SK-N-SH (cell line): Measurements from ENCODE around the gene GPR173. TPM values are rescaled to one million over a fixed set of nuclear protein-coding genes. Genes with fewer than 3 reads are reported as not detected.

ENCODE experiments used
- CTCF ChIA-PET: fragments of 300-600, 350-600 bp; formaldehyde crosslinking; extraction: SDS; loops from one replicate; lab custom pipeline; 2021; lab: Yijun Ruan, JAX
- POLR2A ChIA-PET: fragments of 350-600 bp; sonication (Branson Sonifier 250); formaldehyde crosslinking; extraction: SDS; loops from one replicate; lab custom pipeline; 2020; ENCODE audit warnings: antibody characterized with exemption, inconsistent platforms; lab: Yijun Ruan, JAX
- DNase-seq: peaks from one replicate; pipeline ENCODE4 v3.0.0; 2012
- H2AFZ ChIP-seq: fragments of 200-600 bp; sonication (generic); 2 replicates; pipeline ENCODE4 v1.8.1; 2016; ENCODE audit warnings: antibody characterized with exemption, mild to moderate bottlenecking, low read depth
- H3F3A ChIP-seq: fragments of 200-600 bp; sonication (generic); replicated peaks from 2 replicates; pipeline ENCODE3; 2016; ENCODE audit warnings: antibody characterized with exemption, mild to moderate bottlenecking; ENCODE audit not compliant: insufficient read depth
- H3K27ac ChIP-seq, 2 experiments: fragments of 200-500 bp in 1 of 2; fragments of 200-600 bp in 1 of 2; sonication (Bioruptor generic) in 1 of 2; sonication (generic), shearing (Covaris generic) in 1 of 2; 2 replicates each; pipeline versions ENCODE4 v1.5.1 to v1.6.1; 2014 to 2016; ENCODE audit warnings: low read depth in 2 of 2, inconsistent platforms in 1 of 2, low read length in 1 of 2, mild to moderate bottlenecking in 1 of 2, mixed read lengths in 1 of 2
- H3K27me3 ChIP-seq: fragments of 200-600 bp; sonication (generic), shearing (Covaris generic); 2 replicates; pipeline ENCODE4 v1.6.1; 2016; ENCODE audit warnings: mixed run types; ENCODE audit not compliant: insufficient read depth
- H3K36me3 ChIP-seq, 2 experiments: fragments of 200-500 bp in 1 of 2; fragments of 200-600 bp in 1 of 2; sonication (Bioruptor generic) in 1 of 2; sonication (generic) in 1 of 2; replicated peaks in 1 of 2; 2 replicates each; pipeline versions ENCODE3 to v1.5.1; 2014 to 2016; ENCODE audit warnings: low read length in 1 of 2, mild to moderate bottlenecking in 1 of 2; ENCODE audit not compliant: insufficient read depth in 2 of 2, control insufficient read depth in 1 of 2
- H3K4me1 ChIP-seq, 2 experiments: fragments of 200-500 bp in 1 of 2; fragments of 200-600 bp in 1 of 2; sonication (Bioruptor generic) in 1 of 2; sonication (generic), shearing (Covaris generic) in 1 of 2; 2 replicates each; pipeline versions ENCODE4 v1.5.1 to v1.6.1; 2014 to 2016; ENCODE audit warnings: low read depth in 1 of 2, low read length in 1 of 2, mixed run types in 1 of 2; ENCODE audit not compliant: insufficient read depth in 2 of 2, control insufficient read depth in 1 of 2
- H3K4me2 ChIP-seq: fragments of 200-600 bp; sonication (generic), shearing (Covaris generic); 2 replicates; pipeline ENCODE4 v1.6.1; 2017; ENCODE audit warnings: mixed run types
- H3K4me3 ChIP-seq, 2 experiments: fragments of 200-500 bp in 1 of 2; fragments of 200-600 bp in 1 of 2; sonication (Bioruptor generic) in 1 of 2; sonication (generic), shearing (Covaris generic) in 1 of 2; 2 replicates each; pipeline versions ENCODE4 v1.5.1 to v1.8.1; 2014 to 2016; ENCODE audit warnings: low read depth in 2 of 2, inconsistent platforms in 1 of 2, low read length in 1 of 2, mild to moderate bottlenecking in 1 of 2, mixed read lengths in 1 of 2, moderate library complexity in 1 of 2
- H3K79me2 ChIP-seq: fragments of 200-600 bp; sonication (generic); 2 replicates; pipeline ENCODE4 v1.8.1; 2017; ENCODE audit warnings: mild to moderate bottlenecking; ENCODE audit not compliant: insufficient read depth
- H3K9ac ChIP-seq: fragments of 200-600 bp; sonication (generic); 2 replicates; pipeline ENCODE4 v1.6.1; 2017; ENCODE audit warnings: mixed run types
- H3K9me2 ChIP-seq: fragments of 200-600 bp; sonication (generic); 2 replicates; pipeline ENCODE4 v1.6.1; 2017; ENCODE audit warnings: mixed run types
- H3K9me3 ChIP-seq: fragments of 200-600 bp; sonication (generic); 2 replicates; pipeline ENCODE4 v1.6.1; 2017; ENCODE audit warnings: mixed run types, mild to moderate bottlenecking, moderate library complexity
- H4K20me1 ChIP-seq: fragments of 200-600 bp; sonication (generic); 2 replicates; pipeline ENCODE4 v1.6.1; 2017; ENCODE audit warnings: mild to moderate bottlenecking, mixed run types; ENCODE audit not compliant: insufficient read depth
- ELF1 ChIP-seq: IDR thresholded peaks from 2 replicates; pipeline ENCODE4 v1.4.0; 2012
- JUND ChIP-seq: IDR thresholded peaks from 2 replicates; pipeline ENCODE4 v1.4.0; 2012
- MXI1 ChIP-seq: IDR thresholded peaks from 2 replicates; pipeline ENCODE4 v1.6.1; 2012; ENCODE audit warnings: mild to moderate bottlenecking, low read depth, low read length, improper control_type of control experiment
- NFIC ChIP-seq: IDR thresholded peaks from 2 replicates; pipeline ENCODE4 v1.4.0; 2012; ENCODE audit warnings: borderline replicate concordance
- RAD21 ChIP-seq: IDR thresholded peaks from 2 replicates; pipeline ENCODE4 v1.6.1; 2012; ENCODE audit warnings: mild to moderate bottlenecking, low read length
- RXRA ChIP-seq: IDR thresholded peaks from 2 replicates; pipeline ENCODE4 v1.4.0; 2012; ENCODE audit warnings: low read depth, mild to moderate bottlenecking, borderline replicate concordance
- SIN3A ChIP-seq: IDR thresholded peaks from 2 replicates; pipeline ENCODE4 v1.6.1; 2012; ENCODE audit warnings: low read depth, mild to moderate bottlenecking, low read length, moderate library complexity, borderline replicate concordance
- SMC3 ChIP-seq: IDR thresholded peaks from 2 replicates; pipeline ENCODE4 v1.6.1; 2012; ENCODE audit warnings: low read depth, low read length, improper control_type of control experiment
- WGBS: methylation state at CpG from one replicate; pipeline ENCODE4 v1.1.6; 2017; ENCODE audit warnings: low lambda C conversion rate; 5-methylcytosine and 5-hydroxymethylcytosine counted together
- polyA plus RNA-seq, 3 experiments: library from polyadenylated mRNA; depleted of rRNA; stranded (reverse); fragments of >200 nt; gene quantifications; 2 replicates each; pipeline ENCODE4 v1.2.3, GENCODE V29; 2012
- TF ChIP-seq, protein P1 (sequence below): IDR thresholded peaks from 2 replicates; pipeline ENCODE4 v1.4.0; 2012; ENCODE audit warnings: low read depth, borderline replicate concordance
- TF ChIP-seq, protein P2 (sequence below): fragments of 200-600 bp; sonication (generic); IDR thresholded peaks from 2 replicates; pipeline ENCODE4 v1.6.1; 2017; ENCODE audit warnings: antibody characterized with exemption, mild to moderate bottlenecking, moderate library complexity
- TF ChIP-seq, protein P3 (sequence below): IDR thresholded peaks from 2 replicates; pipeline ENCODE4 v1.6.1; 2012; ENCODE audit warnings: mild to moderate bottlenecking, low read depth, low read length, moderate library complexity
- TF ChIP-seq, protein P4 (sequence below): IDR thresholded peaks from 2 replicates; pipeline ENCODE4 v1.4.0; 2012; ENCODE audit warnings: low read depth

Gene GPR173
- polyA plus RNA-seq, 1 of the 3 experiments (the other 2 are of a cell fraction): 5.8 TPM

DNA sequence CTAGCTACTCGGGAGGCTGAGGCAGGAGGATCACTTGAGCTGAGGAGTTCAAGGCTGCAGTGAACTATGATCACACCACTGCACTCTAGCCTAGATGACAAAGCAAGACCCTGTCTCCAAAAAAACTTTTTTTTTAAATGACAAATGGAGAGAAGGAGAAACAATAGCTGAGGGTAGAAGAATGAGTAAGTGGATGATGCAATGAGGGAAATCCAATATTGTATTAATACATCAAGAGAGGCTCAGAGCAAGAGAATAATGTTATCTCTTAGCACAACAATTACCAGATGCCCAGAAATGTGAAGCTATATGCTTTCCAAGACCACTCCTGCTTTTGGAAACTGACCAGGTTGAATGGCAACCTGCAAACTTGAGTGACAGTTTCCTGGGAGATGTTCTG, 19.9 kb upstream of the GPR173 start (continued):
- TF ChIP-seq, protein P1, sequence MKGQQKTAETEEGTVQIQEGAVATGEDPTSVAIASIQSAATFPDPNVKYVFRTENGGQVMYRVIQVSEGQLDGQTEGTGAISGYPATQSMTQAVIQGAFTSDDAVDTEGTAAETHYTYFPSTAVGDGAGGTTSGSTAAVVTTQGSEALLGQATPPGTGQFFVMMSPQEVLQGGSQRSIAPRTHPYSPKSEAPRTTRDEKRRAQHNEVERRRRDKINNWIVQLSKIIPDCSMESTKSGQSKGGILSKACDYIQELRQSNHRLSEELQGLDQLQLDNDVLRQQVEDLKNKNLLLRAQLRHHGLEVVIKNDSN: no peak
- TF ChIP-seq NFIC (no peak), RXRA (no peak), MXI1 (no peak), ELF1 (no peak), SMC3 (no peak), JUND (no peak), SIN3A (no peak)

DNA sequence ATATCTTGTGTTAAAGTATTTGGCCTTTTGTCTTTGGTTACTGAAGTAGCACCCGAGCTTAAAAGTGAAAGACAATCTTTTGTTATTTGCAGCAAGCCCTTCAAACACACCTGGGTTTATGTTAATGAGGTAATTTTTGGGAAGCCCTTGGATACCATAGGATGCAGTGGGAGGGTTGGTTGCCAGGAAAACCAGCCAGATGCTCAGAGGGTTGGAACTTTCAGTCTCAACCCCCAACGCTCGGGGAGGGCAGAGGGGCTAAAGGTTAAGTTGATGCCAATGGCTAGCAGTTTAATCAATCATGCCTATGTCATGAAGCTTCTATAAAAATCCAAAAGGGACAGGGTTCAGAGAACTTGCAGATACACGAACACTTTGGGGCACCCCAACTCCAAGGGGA, 17.2 kb upstream of the GPR173 start:
- no peaks in the 10 kb centered on the region for H3K79me2 ChIP-seq
- ChIA-PET CTCF (no interaction called here), POLR2A (no interaction called here)
- no peak for DNase-seq
- peaks cover 20% of the 10 kb centered on the region for H3K27me3 ChIP-seq
- no peak overlapping the region for H3K9ac ChIP-seq
- 26% methylated on average over 4 of the region's 4 CpGs for WGBS
- no peak overlapping the region for H2AFZ ChIP-seq
- H3K4me3 ChIP-seq: no peak overlapping the region
- H3K4me1 ChIP-seq: no peaks in the 10 kb centered on the region
- no peaks in the 10 kb centered on the region for H3F3A ChIP-seq
- TF ChIP-seq, protein P2, sequence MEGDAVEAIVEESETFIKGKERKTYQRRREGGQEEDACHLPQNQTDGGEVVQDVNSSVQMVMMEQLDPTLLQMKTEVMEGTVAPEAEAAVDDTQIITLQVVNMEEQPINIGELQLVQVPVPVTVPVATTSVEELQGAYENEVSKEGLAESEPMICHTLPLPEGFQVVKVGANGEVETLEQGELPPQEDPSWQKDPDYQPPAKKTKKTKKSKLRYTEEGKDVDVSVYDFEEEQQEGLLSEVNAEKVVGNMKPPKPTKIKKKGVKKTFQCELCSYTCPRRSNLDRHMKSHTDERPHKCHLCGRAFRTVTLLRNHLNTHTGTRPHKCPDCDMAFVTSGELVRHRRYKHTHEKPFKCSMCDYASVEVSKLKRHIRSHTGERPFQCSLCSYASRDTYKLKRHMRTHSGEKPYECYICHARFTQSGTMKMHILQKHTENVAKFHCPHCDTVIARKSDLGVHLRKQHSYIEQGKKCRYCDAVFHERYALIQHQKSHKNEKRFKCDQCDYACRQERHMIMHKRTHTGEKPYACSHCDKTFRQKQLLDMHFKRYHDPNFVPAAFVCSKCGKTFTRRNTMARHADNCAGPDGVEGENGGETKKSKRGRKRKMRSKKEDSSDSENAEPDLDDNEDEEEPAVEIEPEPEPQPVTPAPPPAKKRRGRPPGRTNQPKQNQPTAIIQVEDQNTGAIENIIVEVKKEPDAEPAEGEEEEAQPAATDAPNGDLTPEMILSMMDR: no peak
- TF ChIP-seq RAD21: no peak
- H4K20me1 ChIP-seq: no peaks in the 10 kb centered on the region
- no peaks in the 10 kb centered on the region for H3K9me2 ChIP-seq
- H3K4me2 ChIP-seq: no peak overlapping the region
- H3K36me3 ChIP-seq: no peaks in the 10 kb centered on the region
- no peak overlapping the region for H3K27ac ChIP-seq
- H3K9me3 ChIP-seq: no peaks in the 10 kb centered on the region

DNA sequence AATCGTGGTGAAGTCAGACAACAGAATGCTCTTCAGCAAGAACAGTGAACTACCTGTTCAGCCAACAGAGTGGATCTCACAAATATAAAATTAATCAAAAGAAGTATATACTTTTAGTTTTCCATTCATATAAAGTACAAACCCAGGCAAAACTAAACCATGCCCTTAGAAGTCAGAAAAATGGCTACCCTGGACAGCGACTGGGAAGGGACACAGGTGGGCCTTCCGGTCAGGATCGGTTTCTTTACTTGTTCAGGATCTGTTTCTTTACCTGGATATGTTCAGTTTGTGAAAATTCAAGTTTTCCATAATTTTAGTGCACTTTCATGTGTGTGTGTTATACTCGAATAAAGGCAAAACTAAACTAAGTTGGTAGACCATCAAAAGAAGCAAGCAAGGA, 12.4 kb upstream of the GPR173 start:
- Histone ChIP-seq H3K9me2 (no peaks in the 10 kb centered on the region), H3K9me3 (no peaks in the 10 kb centered on the region), H3F3A (no peaks in the 10 kb centered on the region), H3K36me3 (no peaks in the 10 kb centered on the region), H3K9ac (no peak overlapping the region), H3K27ac (no peak overlapping the region), H3K4me2 (no peak overlapping the region), H3K79me2 (no peaks in the 10 kb centered on the region), H3K27me3 (peaks cover 24% of the 10 kb centered on the region), H3K4me3 (no peak overlapping the region), H2AFZ (no peak overlapping the region), H3K4me1 (no peaks in the 10 kb centered on the region), H4K20me1 (no peaks in the 10 kb centered on the region)
- CTCF ChIA-PET: no interaction called here
- TF ChIP-seq, protein P3, sequence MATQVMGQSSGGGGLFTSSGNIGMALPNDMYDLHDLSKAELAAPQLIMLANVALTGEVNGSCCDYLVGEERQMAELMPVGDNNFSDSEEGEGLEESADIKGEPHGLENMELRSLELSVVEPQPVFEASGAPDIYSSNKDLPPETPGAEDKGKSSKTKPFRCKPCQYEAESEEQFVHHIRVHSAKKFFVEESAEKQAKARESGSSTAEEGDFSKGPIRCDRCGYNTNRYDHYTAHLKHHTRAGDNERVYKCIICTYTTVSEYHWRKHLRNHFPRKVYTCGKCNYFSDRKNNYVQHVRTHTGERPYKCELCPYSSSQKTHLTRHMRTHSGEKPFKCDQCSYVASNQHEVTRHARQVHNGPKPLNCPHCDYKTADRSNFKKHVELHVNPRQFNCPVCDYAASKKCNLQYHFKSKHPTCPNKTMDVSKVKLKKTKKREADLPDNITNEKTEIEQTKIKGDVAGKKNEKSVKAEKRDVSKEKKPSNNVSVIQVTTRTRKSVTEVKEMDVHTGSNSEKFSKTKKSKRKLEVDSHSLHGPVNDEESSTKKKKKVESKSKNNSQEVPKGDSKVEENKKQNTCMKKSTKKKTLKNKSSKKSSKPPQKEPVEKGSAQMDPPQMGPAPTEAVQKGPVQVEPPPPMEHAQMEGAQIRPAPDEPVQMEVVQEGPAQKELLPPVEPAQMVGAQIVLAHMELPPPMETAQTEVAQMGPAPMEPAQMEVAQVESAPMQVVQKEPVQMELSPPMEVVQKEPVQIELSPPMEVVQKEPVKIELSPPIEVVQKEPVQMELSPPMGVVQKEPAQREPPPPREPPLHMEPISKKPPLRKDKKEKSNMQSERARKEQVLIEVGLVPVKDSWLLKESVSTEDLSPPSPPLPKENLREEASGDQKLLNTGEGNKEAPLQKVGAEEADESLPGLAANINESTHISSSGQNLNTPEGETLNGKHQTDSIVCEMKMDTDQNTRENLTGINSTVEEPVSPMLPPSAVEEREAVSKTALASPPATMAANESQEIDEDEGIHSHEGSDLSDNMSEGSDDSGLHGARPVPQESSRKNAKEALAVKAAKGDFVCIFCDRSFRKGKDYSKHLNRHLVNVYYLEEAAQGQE: peak; percentile 87
- TF ChIP-seq, protein P4, sequence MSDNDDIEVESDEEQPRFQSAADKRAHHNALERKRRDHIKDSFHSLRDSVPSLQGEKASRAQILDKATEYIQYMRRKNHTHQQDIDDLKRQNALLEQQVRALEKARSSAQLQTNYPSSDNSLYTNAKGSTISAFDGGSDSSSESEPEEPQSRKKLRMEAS: no peak
- WGBS: 24% methylated on average over 5 of the region's 5 CpGs
- POLR2A ChIA-PET: no interaction called here
- no peak for DNase-seq
